PC-3 (cell line): ENCODE data around the gene C1orf105. TPM values are rescaled to one million over a fixed set of nuclear protein-coding genes. Genes with fewer than 3 reads are reported as not detected.
A peak's percentile ranks its signal among the peaks of the same experiment; 100 is the strongest.

Source experiments
- ATAC-seq: fragments of 200-7000 bp; cut with Tn5 transposase; 2 replicates; pipeline ENCODE4 v1.9.1; 2020; ENCODE audit warnings: mild to moderate bottlenecking, moderate library complexity
- BruUV-seq: library from RNA; stranded (reverse); fragments of 400-500 nt; replicated peaks from 2 replicates; lab custom pipeline; 2021; lab: Mats Ljungman, UMichigan
- CTCF ChIA-PET: fragments of 300-600 bp; sonication (Branson Sonifier 250); formaldehyde crosslinking; loops from one replicate; lab custom pipeline; 2022; ENCODE audit warnings: antibody characterized with exemption; lab: Charles Lee
- POLR2A ChIA-PET: fragments of 300-600 bp; sonication (Branson Sonifier 250); formaldehyde crosslinking; loops from one replicate; lab custom pipeline; 2022; ENCODE audit warnings: antibody characterized with exemption; ENCODE audit not compliant: unreplicated experiment; lab: Charles Lee
- DNase-seq: peaks from one replicate; pipeline ENCODE4 v3.0.0-alpha.2; 2015
- H2AFZ ChIP-seq: fragments of 300-600 bp; sonication (generic); 2 replicates; pipeline ENCODE4 v1.6.0; 2016; ENCODE audit warnings: antibody characterized with exemption, low read length
- H3F3A ChIP-seq: fragments of 300-600 bp; sonication (generic); one replicate; pipeline ENCODE4 v1.6.0; 2017; ENCODE audit warnings: antibody characterized with exemption, low read length, control low read depth, mild to moderate bottlenecking; ENCODE audit not compliant: unreplicated experiment
- H3K27ac ChIP-seq: fragments of 300-600 bp; sonication (generic); 2 replicates; pipeline ENCODE4 v1.5.1; 2016; ENCODE audit warnings: mild to moderate bottlenecking, low read length
- H3K27me3 ChIP-seq: fragments of 300-600 bp; sonication (generic); 2 replicates; pipeline ENCODE4 v1.6.1; 2016; ENCODE audit warnings: low read length, mixed read lengths
- H3K36me3 ChIP-seq: fragments of 300-600 bp; sonication (generic); 2 replicates; pipeline ENCODE4 v1.6.1; 2016; ENCODE audit warnings: low read depth, mixed run types, low read length, mixed read lengths
- H3K4me1 ChIP-seq: fragments of 300-600 bp; sonication (generic); 2 replicates; pipeline ENCODE4 v1.5.1; 2016; ENCODE audit warnings: low read length; ENCODE audit not compliant: insufficient read depth
- H3K4me2 ChIP-seq: fragments of 300-600 bp; sonication (generic); 2 replicates; pipeline ENCODE4 v1.6.0; 2016; ENCODE audit warnings: low read length
- H3K4me3 ChIP-seq: fragments of 300-600 bp; sonication (generic); 2 replicates; pipeline ENCODE4 v1.5.1; 2016; ENCODE audit warnings: mild to moderate bottlenecking, low read length, mixed read lengths
- H3K79me2 ChIP-seq: fragments of 300-600 bp; sonication (generic); 2 replicates; pipeline ENCODE4 v1.6.1; 2017; ENCODE audit warnings: low read length, mixed read lengths
- H3K9ac ChIP-seq: fragments of 300-600 bp; sonication (generic); 2 replicates; pipeline ENCODE4 v1.6.0; 2016; ENCODE audit warnings: mild to moderate bottlenecking, low read length
- H3K9me2 ChIP-seq: fragments of 300-600 bp; sonication (generic); replicated peaks from 2 replicates; pipeline ENCODE4 v1.6.1; 2016; ENCODE audit warnings: mixed run types, low read length, mixed read lengths
- H3K9me3 ChIP-seq: fragments of 300-600 bp; sonication (generic); 2 replicates; pipeline ENCODE4 v1.6.1; 2016; ENCODE audit warnings: low read length, mixed read lengths
- H4K20me1 ChIP-seq: fragments of 300-600 bp; sonication (generic); 2 replicates; pipeline ENCODE4 v1.6.1; 2016; ENCODE audit warnings: low read length, mixed read lengths
- CTCF ChIP-seq: fragments of 300-600 bp; sonication (generic); conservative IDR thresholded peaks from 2 replicates; pipeline ENCODE4 v1.5.1; 2017; ENCODE audit warnings: antibody characterized with exemption, low read depth, mild to moderate bottlenecking, low read length
- EZH2 ChIP-seq: fragments of 300-600 bp; sonication (generic); IDR thresholded peaks from one replicate; pipeline ENCODE4 v1.6.1; 2017; ENCODE audit warnings: antibody characterized with exemption, mild to moderate bottlenecking, low read length; ENCODE audit not compliant: unreplicated experiment
- EZH2phosphoT487 ChIP-seq: fragments of 300-600 bp; sonication (generic); IDR thresholded peaks from 2 replicates; pipeline ENCODE4 v1.6.1; 2018; ENCODE audit warnings: mild to moderate bottlenecking, antibody characterized with exemption, low read length, borderline replicate concordance
- intact Hi-C: fragments of 100-400 bp; cut with micrococcal nuclease; formaldehyde crosslinking; loops from 2 replicates; pipeline ENCODE4 v1.9.0; 2023
- total RNA-seq: library from RNA; depleted of rRNA; stranded (reverse); fragments of >200 nt; gene quantifications from 2 replicates; pipeline ENCODE4 v1.2.3, GENCODE V29; 2014

Gene C1orf105
- total RNA-seq, 1 experiment from 2014 or later = not detected

DNA sequence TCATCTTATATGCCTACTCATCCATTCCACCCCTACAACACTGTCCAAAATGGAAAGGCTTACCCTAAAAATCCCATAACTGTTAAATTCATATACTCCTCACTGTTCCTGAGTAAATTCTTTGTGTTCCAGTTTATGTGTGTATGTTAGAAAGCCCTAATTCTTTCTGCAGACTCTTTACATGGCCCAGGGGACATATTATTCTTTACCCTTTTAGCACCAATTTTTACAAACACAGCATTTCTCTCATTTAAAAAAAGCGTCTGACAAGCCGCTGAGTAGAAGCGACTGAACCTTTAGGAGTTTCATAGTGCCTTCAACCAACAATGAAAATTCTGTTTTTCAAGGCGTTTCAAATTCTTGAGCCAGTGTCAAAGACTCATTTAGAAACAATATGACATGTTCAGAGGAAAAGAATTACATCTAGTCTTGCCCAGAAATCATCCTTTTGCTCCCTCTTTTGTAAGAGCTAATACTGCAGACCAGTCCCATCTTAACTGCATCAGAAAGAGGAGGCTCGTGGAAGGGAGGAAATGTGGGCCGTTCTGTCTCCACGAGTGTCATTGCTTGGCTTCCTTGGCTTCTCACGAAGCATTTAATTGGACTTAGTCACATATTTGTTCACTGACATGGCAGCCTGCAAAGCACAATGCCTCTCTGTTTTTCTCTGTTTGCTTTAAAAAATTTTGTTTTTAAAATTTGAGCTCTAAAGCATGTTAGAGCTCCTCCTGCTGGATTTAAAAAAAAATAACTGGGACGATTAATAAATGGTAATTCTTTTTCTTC, 21.3 kb upstream of the C1orf105 start:
- Histone ChIP-seq H3K9me3 (no peaks in the 10 kb centered on the region), H3K9ac (peak overlapping the region; percentile 22), H3K27ac (peak overlapping the region; percentile 59), H2AFZ (peak overlapping the region; percentile 44), H3K27me3 (no peaks in the 10 kb centered on the region), H3F3A (no peaks in the 10 kb centered on the region), H3K36me3 (no peaks in the 10 kb centered on the region), H3K79me2 (no peaks in the 10 kb centered on the region), H3K9me2 (no peaks in the 10 kb centered on the region), H3K4me3 (peak overlapping the region; percentile 1; the same call in 1 of the 2 replicates), H3K4me2 (peak overlapping the region; percentile 45), H4K20me1 (no peaks in the 10 kb centered on the region), H3K4me1 (peaks cover 49% of the 10 kb centered on the region)
- TF ChIP-seq CTCF (peak; percentile 99), EZH2 (no peak)
- BruUV-seq = TSS peak; percentile 76
- POLR2A ChIA-PET = interaction anchor here (0.5 to 1.2 kb wide), 5 partner anchors 41 to 884 kb away, joined by 3 to 7 read pairs (median 4); no protein-coding TSS in a partner anchor
- intact Hi-C loops = loop anchor here (1.0 to 10.0 kb wide), 12 partner anchors 40 to 961 kb away; partner anchors contain the start of gene PRRC2C
- DNase-seq (peak; percentile 100), ATAC-seq (peak; percentile 91)
- CTCF ChIA-PET = interaction anchor here (0.6 to 2.9 kb wide), 22 partner anchors 11 to 881 kb away, joined by 3 to 43 read pairs (median 4); no protein-coding TSS in a partner anchor

DNA sequence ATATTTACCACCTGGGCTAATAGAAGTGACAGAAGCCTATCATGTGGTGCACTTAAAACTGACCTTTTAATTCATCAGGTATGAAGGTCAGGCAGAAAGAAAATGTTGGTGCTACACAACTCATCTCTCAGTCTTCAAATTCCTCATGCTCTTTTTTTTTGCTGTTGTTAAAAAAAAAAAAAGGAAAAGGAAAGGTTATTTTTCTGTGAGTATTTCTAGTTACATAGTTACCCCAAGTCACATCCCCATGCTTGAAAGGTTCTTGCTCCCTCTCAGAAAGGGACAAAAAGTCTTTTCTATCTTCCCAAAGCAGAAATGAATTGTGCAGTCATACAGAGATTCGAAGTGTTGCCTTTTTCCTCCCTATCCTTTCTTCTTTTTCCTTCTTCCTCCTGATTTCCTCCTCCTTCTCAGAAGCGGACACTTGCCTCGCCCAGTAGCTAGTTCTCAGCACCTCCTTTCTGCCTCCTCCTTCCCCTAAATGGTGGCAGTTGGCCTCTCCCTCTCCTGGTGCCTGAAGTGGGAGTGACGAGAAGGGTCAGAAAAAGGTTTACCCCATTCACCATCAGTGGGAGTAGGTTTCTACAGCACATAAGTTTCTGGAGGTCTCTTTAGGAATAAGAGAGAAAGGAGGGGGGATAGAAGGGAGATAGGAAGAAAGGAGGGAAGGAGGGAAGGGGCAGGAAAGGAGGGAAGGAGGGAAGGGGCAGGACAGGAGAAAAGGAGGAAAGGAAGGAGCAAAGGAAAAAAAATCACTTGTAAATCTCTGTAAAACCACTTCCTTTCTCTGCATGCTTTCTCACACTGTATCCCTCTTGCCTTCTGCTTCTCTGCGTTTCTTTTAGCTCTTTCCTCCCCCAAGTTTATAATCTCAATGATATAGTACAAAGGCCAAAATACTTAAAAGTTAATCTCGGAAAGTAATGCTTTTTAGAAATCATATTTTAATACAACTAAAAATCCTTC, 20.4 kb upstream of the C1orf105 start:
- POLR2A ChIA-PET = interaction anchor here (0.5 to 1.2 kb wide), 6 partner anchors 42 to 915 kb away, joined by 3 to 7 read pairs (median 4); no protein-coding TSS in a partner anchor

More for the DNA sequence above, 20.4 kb upstream of the C1orf105 start:
- Histone ChIP-seq H3K27me3 (no peaks in the 10 kb centered on the region), H3K36me3 (no peaks in the 10 kb centered on the region), H3K4me3 (no peak overlapping the region), H4K20me1 (no peaks in the 10 kb centered on the region), H3K9me2 (no peaks in the 10 kb centered on the region), H3F3A (no peaks in the 10 kb centered on the region), H3K27ac (peak overlapping the region; percentile 26), H3K9ac (peak overlapping the region; percentile 28), H3K9me3 (no peaks in the 10 kb centered on the region), H3K79me2 (no peaks in the 10 kb centered on the region), H3K4me2 (peak overlapping the region; percentile 27), H2AFZ (peak overlapping the region; percentile 72), H3K4me1 (peaks cover 41% of the 10 kb centered on the region)
- TF ChIP-seq CTCF = no peak; the same call in 1 of the 2 replicates
- no peak for TF ChIP-seq EZH2phosphoT487
- no peak for TF ChIP-seq EZH2
- DNase-seq = no peak
- ATAC-seq = peak; percentile 16
- no TSS peak for BruUV-seq
- intact Hi-C loops = loop anchor here (1.0 to 10.0 kb wide), 13 partner anchors 41 to 962 kb away; partner anchors contain the start of gene PRRC2C
- CTCF ChIA-PET = interaction anchor here (0.6 to 2.9 kb wide), 21 partner anchors 11 to 882 kb away, joined by 3 to 43 read pairs (median 4); no protein-coding TSS in a partner anchor
